HG03521 (cell line): ENCODE data around the gene GMPR.

ENCODE experiments used
- ATAC-seq: cut with Tn5 transposase; IDR thresholded peaks from one replicate; pipeline ENCODE4 v1.9.1; 2021; ENCODE audit warnings: mild to moderate bottlenecking, moderate library complexity; ENCODE audit not compliant: unreplicated experiment

GMPR gene

GRCh38 chr6:16296061-16296670 is 57.8 kb downstream of the GMPR start:
- no peak for ATAC-seq

GRCh38 chr6:16299861-16300260 is 61.5 kb downstream of the GMPR start:
- no peak for ATAC-seq

GRCh38 chr6:16301511-16301910 is 63.1 kb downstream of the GMPR start:
- ATAC-seq: peak; percentile 48

- ATAC-seq: no peak
Observed at GRCh38 chr6:16302721-16303552, 64.5 kb downstream of the GMPR start.

- ATAC-seq: peak; percentile 69
Observed at GRCh38 chr6:16305246-16305725, 66.9 kb downstream of the GMPR start.

GRCh38 chr6:16305788-16306187 is 67.4 kb downstream of the GMPR start:
- ATAC-seq: peak; percentile 23

- no peak for ATAC-seq
Observed at GRCh38 chr6:16306334-16306733, 67.9 kb downstream of the GMPR start.

- no peak for ATAC-seq
Observed at GRCh38 chr6:16311763-16312162, 73.4 kb downstream of the GMPR start.

- no peak for ATAC-seq
Observed at GRCh38 chr6:16313732-16314131, 75.3 kb downstream of the GMPR start.

GRCh38 chr6:16314296-16314695 is 75.9 kb downstream of the GMPR start:
- no peak for ATAC-seq

GRCh38 chr6:16316741-16317251 is 78.4 kb downstream of the GMPR start:
- no peak for ATAC-seq

- ATAC-seq: no peak
Observed at GRCh38 chr6:16318538-16318937, 80.2 kb downstream of the GMPR start.

GRCh38 chr6:16318953-16319720 is 80.8 kb downstream of the GMPR start:
- no peak for ATAC-seq

GRCh38 chr6:16319813-16320532 is 81.6 kb downstream of the GMPR start:
- ATAC-seq: peak; percentile 47

GRCh38 chr6:16320533-16321340 is 82.3 kb downstream of the GMPR start:
- no peak for ATAC-seq

- ATAC-seq: no peak
Observed at GRCh38 chr6:16321341-16321710, 82.9 kb downstream of the GMPR start.

GRCh38 chr6:16321826-16322225 is 83.4 kb downstream of the GMPR start:
- ATAC-seq: no peak

GRCh38 chr6:16322666-16323312 is 84.4 kb downstream of the GMPR start:
- ATAC-seq: peak; percentile 85

GRCh38 chr6:16324184-16324583 is 85.8 kb downstream of the GMPR start:
- no peak for ATAC-seq
